Erythroblast (primary cell): ENCODE measurements around the gene SEC11A.

Experiments used
- GATA1 ChIP-seq: IDR thresholded peaks from 2 replicates; pipeline ENCODE4 v1.6.1; 2011; ENCODE audit warnings: low read depth, mild to moderate bottlenecking, control low read depth, low read length, moderate library complexity
- POLR2A ChIP-seq: IDR thresholded peaks from 2 replicates; pipeline ENCODE4 v1.6.1; 2011; ENCODE audit warnings: mild to moderate bottlenecking, low read length

- no peak for TF ChIP-seq POLR2A
- TF ChIP-seq GATA1 = no peak
These were observed 32.6 kb upstream of the SEC11A start, which contains the start of gene ZNF592 for GRCh38 chr15:84748274-84749110.
